Measurements from ENCODE around the gene S100A7A.
"Not testable (repeated sequence)": the region's sequence is repeated elsewhere in the genome, so short reads cannot be mapped to it uniquely, and the experiment has no call there.

S100A7A gene

DNA sequence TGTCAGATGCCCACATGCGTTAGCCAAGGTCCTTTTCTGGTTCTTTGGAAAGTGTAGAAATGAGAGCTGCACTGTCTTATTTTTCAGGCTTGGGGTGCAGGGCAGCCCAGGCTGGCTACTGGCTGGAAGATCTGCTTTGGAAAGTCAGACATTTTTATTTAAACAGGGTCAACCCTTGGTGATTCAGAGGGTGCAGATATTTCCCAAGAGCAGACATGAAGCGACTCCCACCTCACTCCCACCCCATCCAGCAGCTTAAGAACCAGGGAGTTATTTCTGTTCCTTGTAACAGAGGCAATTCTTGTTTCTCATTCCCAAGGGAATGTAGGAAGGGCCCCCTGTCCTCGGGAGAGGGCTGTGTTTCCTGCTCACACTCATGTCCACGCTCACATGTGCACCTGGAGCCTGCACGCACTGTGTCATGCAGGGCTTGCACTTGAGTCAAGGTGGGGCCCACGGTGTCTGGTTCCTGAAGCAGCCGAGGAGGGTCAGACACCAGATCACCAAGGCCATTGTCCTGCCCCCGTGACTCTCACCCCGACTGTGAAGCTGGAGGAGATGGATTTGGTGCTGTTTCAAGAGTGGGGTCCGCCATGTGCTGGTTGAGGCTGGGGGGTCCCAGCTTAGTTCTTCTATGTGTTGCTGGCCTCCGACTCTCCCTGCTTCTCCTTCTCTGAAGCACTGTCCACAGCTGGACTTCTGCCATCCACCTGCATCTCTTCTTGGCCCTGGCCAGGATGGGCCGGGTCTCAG is 992 bp downstream of the S100A7A start:
- TF ChIP-seq, protein P1, sequence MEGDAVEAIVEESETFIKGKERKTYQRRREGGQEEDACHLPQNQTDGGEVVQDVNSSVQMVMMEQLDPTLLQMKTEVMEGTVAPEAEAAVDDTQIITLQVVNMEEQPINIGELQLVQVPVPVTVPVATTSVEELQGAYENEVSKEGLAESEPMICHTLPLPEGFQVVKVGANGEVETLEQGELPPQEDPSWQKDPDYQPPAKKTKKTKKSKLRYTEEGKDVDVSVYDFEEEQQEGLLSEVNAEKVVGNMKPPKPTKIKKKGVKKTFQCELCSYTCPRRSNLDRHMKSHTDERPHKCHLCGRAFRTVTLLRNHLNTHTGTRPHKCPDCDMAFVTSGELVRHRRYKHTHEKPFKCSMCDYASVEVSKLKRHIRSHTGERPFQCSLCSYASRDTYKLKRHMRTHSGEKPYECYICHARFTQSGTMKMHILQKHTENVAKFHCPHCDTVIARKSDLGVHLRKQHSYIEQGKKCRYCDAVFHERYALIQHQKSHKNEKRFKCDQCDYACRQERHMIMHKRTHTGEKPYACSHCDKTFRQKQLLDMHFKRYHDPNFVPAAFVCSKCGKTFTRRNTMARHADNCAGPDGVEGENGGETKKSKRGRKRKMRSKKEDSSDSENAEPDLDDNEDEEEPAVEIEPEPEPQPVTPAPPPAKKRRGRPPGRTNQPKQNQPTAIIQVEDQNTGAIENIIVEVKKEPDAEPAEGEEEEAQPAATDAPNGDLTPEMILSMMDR (conservative IDR thresholded peaks at IDR 0.05): no peak
- TF ChIP-seq ZFX (IDR thresholded peaks at IDR 0.05): no peak
- no peak overlapping the region for H3K27ac ChIP-seq

DNA sequence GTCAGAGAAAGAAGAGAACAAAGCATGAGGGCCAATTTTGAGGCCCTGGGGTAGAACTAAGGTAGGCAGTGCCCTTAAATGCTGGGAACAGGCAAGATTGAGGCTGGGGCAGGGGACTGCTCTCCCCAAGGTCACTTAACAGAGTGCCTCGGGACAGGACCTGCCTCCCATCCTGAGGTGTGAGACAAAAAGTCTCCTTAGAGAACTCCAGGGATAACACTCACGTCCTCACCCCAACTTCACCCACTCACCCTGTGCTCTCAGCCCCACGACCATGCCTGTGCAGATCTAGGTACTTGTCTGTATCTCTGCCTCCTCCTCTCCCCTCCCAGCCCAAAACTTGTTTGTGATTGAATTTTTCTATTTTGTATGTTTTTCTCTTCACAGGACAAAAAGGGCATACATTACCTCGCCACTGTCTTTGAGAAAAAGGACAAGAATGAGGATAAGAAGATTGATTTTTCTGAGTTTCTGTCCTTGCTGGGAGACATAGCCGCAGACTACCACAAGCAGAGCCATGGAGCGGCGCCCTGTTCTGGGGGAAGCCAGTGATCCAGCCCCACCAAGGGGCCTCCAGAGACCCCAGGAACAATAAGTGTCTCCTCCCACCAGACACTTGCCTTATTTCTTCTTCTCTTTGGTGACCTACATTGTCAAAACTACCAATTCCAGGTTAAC is 2.6 kb downstream of the S100A7A start:
- H3K27ac ChIP-seq: not testable (repeated sequence)

GRCh38 chr1:153419436-153419793 is 3.1 kb downstream of the S100A7A start:
- not testable (repeated sequence) for H3K27ac ChIP-seq

DNA sequence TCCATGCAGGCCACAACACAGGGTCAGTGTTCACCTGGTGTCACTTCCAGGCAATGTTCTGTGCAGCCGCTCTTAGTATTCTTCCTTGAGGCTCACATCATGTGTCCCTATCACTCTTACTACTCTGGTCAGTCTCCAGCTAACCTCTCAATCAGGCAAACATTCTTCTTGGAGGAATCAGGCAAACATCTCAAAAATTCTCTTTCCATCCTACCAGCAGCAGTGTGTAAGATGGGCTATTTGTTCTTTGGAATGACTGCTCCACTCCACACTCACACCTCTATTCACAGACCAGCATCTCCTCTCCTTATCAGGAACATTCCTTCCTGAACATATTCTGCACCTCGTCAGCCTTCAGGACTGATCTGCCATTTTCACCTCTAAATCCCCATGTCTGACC is 4.0 kb downstream of the S100A7A start:
- TF ChIP-seq, protein P1 (conservative IDR thresholded peaks at IDR 0.05): no peak
- no peak for TF ChIP-seq ZFX (IDR thresholded peaks at IDR 0.05)
- H3K27ac ChIP-seq: no peak overlapping the region

- H3K27ac ChIP-seq: no peak overlapping the region
- no peak for TF ChIP-seq ZFX (IDR thresholded peaks at IDR 0.05)
Measured at GRCh38 chr1:153422450-153423068, 6.2 kb downstream of the S100A7A start.

- TF ChIP-seq, protein P1 (conservative IDR thresholded peaks at IDR 0.05): no peak
- TF ChIP-seq ZFX (IDR thresholded peaks at IDR 0.05): no peak
- H3K27ac ChIP-seq: no peak overlapping the region
Measured at GRCh38 chr1:153426809-153427208, 10.5 kb downstream of the S100A7A start.

- TF ChIP-seq ZFX (IDR thresholded peaks at IDR 0.05): no peak
- TF ChIP-seq, protein P1 (conservative IDR thresholded peaks at IDR 0.05): no peak
- H3K27ac ChIP-seq: no peak overlapping the region
Measured at GRCh38 chr1:153428073-153428638, 11.8 kb downstream of the S100A7A start.

GRCh38 chr1:153428791-153429190 is 12.5 kb downstream of the S100A7A start:
- no peak overlapping the region for H3K27ac ChIP-seq
- TF ChIP-seq, protein P1 (conservative IDR thresholded peaks at IDR 0.05): no peak
- TF ChIP-seq ZFX (IDR thresholded peaks at IDR 0.05): no peak
